ENCODE measurements around the gene PPP1R1B.

DNA sequence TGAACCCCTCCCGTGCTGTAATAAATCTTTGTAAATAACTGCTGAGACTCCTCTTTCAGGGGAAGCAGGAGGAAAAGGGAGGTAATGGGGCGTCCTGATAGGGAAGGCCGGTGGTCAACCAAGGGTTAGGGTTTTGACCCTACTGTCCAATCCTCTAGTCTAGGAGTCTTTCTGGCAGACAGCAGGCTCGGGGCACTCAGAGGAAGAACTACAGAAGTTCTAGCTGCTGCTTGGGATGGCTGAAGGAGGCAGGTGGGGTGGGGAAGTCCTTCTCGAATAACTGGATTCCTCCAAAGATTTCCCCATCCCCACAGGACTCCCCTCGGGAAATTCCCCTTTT, 9.8 kb downstream of the PPP1R1B start:
- TF ChIP-seq, protein P1, sequence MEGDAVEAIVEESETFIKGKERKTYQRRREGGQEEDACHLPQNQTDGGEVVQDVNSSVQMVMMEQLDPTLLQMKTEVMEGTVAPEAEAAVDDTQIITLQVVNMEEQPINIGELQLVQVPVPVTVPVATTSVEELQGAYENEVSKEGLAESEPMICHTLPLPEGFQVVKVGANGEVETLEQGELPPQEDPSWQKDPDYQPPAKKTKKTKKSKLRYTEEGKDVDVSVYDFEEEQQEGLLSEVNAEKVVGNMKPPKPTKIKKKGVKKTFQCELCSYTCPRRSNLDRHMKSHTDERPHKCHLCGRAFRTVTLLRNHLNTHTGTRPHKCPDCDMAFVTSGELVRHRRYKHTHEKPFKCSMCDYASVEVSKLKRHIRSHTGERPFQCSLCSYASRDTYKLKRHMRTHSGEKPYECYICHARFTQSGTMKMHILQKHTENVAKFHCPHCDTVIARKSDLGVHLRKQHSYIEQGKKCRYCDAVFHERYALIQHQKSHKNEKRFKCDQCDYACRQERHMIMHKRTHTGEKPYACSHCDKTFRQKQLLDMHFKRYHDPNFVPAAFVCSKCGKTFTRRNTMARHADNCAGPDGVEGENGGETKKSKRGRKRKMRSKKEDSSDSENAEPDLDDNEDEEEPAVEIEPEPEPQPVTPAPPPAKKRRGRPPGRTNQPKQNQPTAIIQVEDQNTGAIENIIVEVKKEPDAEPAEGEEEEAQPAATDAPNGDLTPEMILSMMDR (IDR thresholded peaks at IDR 0.05 in 2 of 3, conservative IDR thresholded peaks at IDR 0.05 in 1 of 3; ENCODE audit: insufficient read depth in 2 of 3, low read depth in 1 of 3, low read length in 3 of 3): no peak
- TF ChIP-seq, protein P2, sequence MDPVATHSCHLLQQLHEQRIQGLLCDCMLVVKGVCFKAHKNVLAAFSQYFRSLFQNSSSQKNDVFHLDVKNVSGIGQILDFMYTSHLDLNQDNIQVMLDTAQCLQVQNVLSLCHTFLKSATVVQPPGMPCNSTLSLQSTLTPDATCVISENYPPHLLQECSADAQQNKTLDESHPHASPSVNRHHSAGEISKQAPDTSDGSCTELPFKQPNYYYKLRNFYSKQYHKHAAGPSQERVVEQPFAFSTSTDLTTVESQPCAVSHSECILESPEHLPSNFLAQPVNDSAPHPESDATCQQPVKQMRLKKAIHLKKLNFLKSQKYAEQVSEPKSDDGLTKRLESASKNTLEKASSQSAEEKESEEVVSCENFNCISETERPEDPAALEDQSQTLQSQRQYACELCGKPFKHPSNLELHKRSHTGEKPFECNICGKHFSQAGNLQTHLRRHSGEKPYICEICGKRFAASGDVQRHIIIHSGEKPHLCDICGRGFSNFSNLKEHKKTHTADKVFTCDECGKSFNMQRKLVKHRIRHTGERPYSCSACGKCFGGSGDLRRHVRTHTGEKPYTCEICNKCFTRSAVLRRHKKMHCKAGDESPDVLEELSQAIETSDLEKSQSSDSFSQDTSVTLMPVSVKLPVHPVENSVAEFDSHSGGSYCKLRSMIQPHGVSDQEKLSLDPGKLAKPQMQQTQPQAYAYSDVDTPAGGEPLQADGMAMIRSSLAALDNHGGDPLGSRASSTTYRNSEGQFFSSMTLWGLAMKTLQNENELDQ (CRISPR knock-in tag; IDR thresholded peaks at IDR 0.05; ENCODE audit: borderline replicate concordance): no peak
